GM23338 (cell line): Measurements from ENCODE around the gene APOC1. TPM values are rescaled to one million over a fixed set of nuclear protein-coding genes. Genes with fewer than 3 reads are reported as not detected.
"Not testable (repeated sequence)": the region's sequence is repeated elsewhere in the genome, so short reads cannot be mapped to it uniquely, and the experiment has no call there.

Source experiments
- ATAC-seq: fragments of 200-7000 bp; cut with Tn5 transposase; 3 replicates; pipeline ENCODE4 v1.9.1; 2020
- DNase-seq: peaks from one replicate; pipeline ENCODE4 v3.0.0-alpha.2; 2015; ENCODE audit warnings: low spot score
- H2AFZ ChIP-seq: fragments of 200-600 bp; sonication (generic); 2 replicates; pipeline ENCODE4 v1.8.0; 2016; ENCODE audit warnings: antibody characterized with exemption, mild to moderate bottlenecking, moderate library complexity
- H3F3A ChIP-seq: fragments of 200-600 bp; sonication (generic); replicated peaks from 2 replicates; pipeline ENCODE4 v1.8.0; 2017; ENCODE audit warnings: antibody characterized with exemption, mixed run types, low read depth
- H3K27ac ChIP-seq: fragments of 200-600 bp; sonication (generic); 2 replicates; pipeline ENCODE4 v1.6.1; 2016; ENCODE audit warnings: low read depth
- H3K27me3 ChIP-seq: fragments of 200-600 bp; sonication (generic); 2 replicates; pipeline ENCODE4 v1.8.0; 2016; ENCODE audit warnings: mild to moderate bottlenecking, mixed run types, moderate library complexity; ENCODE audit not compliant: insufficient read depth
- H3K36me3 ChIP-seq: fragments of 200-600 bp; sonication (generic); 2 replicates; pipeline ENCODE4 v1.8.0; 2016; ENCODE audit warnings: mild to moderate bottlenecking; ENCODE audit not compliant: insufficient read depth
- H3K4me1 ChIP-seq: fragments of 200-600 bp; sonication (generic); 2 replicates; pipeline ENCODE4 v1.8.0; 2016; ENCODE audit warnings: mild to moderate bottlenecking, moderate library complexity; ENCODE audit not compliant: insufficient read depth
- H3K4me2 ChIP-seq: fragments of 200-600 bp; sonication (generic); 2 replicates; pipeline ENCODE4 v1.7.1; 2017; ENCODE audit warnings: mixed run types
- H3K4me3 ChIP-seq: fragments of 200-600 bp; sonication (generic); 2 replicates; pipeline ENCODE4 v1.6.1; 2016; ENCODE audit warnings: mixed run types
- H3K79me2 ChIP-seq: fragments of 200-600 bp; sonication (generic); replicated peaks from 2 replicates; pipeline ENCODE4 v1.8.0; 2017; ENCODE audit warnings: mild to moderate bottlenecking; ENCODE audit not compliant: insufficient read depth
- H3K9me2 ChIP-seq: fragments of 200-600 bp; sonication (generic); 2 replicates; pipeline ENCODE4 v1.8.0; 2017; ENCODE audit not compliant: insufficient read depth
- H4K20me1 ChIP-seq: fragments of 200-600 bp; sonication (generic); replicated peaks from 2 replicates; pipeline ENCODE4 v1.8.0; 2017; ENCODE audit warnings: mild to moderate bottlenecking; ENCODE audit not compliant: insufficient read depth
- H3K27ac Mint-ChIP-seq: 2 replicates; pipeline ENCODE4 v1.8.0; 2020; ENCODE audit warnings: inconsistent platforms, mild to moderate bottlenecking, moderate library complexity, mixed read lengths
- H3K27me3 Mint-ChIP-seq: 3 replicates; pipeline ENCODE4 v1.8.0; 2022; ENCODE audit warnings: low read depth, mild to moderate bottlenecking, moderate library complexity, mixed read lengths, inconsistent platforms; ENCODE audit not compliant: insufficient read depth, poor library complexity
- H3K36me3 Mint-ChIP-seq: 3 replicates; pipeline ENCODE4 v1.8.0; 2021; ENCODE audit warnings: low read depth, mild to moderate bottlenecking, inconsistent platforms, moderate library complexity, mixed read lengths
- H3K4me1 Mint-ChIP-seq: 3 replicates; pipeline ENCODE4 v1.8.0; 2020; ENCODE audit warnings: mild to moderate bottlenecking, inconsistent platforms, mixed read lengths
- H3K4me3 Mint-ChIP-seq: 3 replicates; pipeline ENCODE4 v1.8.0; 2021; ENCODE audit warnings: moderate library complexity, mild to moderate bottlenecking, inconsistent platforms, mixed read lengths
- H3K9me3 Mint-ChIP-seq: 3 replicates; pipeline ENCODE4 v1.8.0; 2020; ENCODE audit warnings: moderate library complexity, mild to moderate bottlenecking, inconsistent platforms, mixed read lengths
- EZH2phosphoT487 ChIP-seq: fragments of 200-600 bp; sonication (generic); IDR thresholded peaks from one replicate; pipeline ENCODE4 v1.8.1; 2018; ENCODE audit warnings: antibody characterized with exemption; ENCODE audit not compliant: unreplicated experiment
- STAT1 ChIP-seq: IDR thresholded peaks from one replicate; pipeline ENCODE4 v1.6.1; 2016; ENCODE audit warnings: antibody characterized with exemption; ENCODE audit not compliant: unreplicated experiment
- ZNF331 ChIP-seq: fragments of 250-450 bp; sonication (Bioruptor Pico); IDR thresholded peaks from 2 replicates; pipeline ENCODE4 v1.5.0; 2020; ENCODE audit warnings: low read depth, mild to moderate bottlenecking, moderate library complexity
- polyA plus RNA-seq: library from polyadenylated mRNA; unstranded; fragments of >200 nt; fragmentation: Nextera tagmentation; extraction: Ambion mirVana; gene quantifications from 2 replicates; pipeline ENCODE4 v1.2.1, GENCODE V29; 2016
- total RNA-seq: library from RNA; depleted of rRNA; stranded (reverse); fragments of >200 nt; shearing (Covaris generic); gene quantifications from 2 replicates; pipeline ENCODE4 v1.2.3, GENCODE V29; 2014
- TF ChIP-seq, protein P1 (sequence below): fragments of 250-450 bp; sonication (Bioruptor Pico); IDR thresholded peaks from 2 replicates; pipeline ENCODE4 v1.5.0; 2020; ENCODE audit warnings: mild to moderate bottlenecking, moderate library complexity

Gene APOC1
- total and polyA plus RNA-seq, 2 experiments from 2014 or later, result 26.8 to 221 TPM

DNA sequence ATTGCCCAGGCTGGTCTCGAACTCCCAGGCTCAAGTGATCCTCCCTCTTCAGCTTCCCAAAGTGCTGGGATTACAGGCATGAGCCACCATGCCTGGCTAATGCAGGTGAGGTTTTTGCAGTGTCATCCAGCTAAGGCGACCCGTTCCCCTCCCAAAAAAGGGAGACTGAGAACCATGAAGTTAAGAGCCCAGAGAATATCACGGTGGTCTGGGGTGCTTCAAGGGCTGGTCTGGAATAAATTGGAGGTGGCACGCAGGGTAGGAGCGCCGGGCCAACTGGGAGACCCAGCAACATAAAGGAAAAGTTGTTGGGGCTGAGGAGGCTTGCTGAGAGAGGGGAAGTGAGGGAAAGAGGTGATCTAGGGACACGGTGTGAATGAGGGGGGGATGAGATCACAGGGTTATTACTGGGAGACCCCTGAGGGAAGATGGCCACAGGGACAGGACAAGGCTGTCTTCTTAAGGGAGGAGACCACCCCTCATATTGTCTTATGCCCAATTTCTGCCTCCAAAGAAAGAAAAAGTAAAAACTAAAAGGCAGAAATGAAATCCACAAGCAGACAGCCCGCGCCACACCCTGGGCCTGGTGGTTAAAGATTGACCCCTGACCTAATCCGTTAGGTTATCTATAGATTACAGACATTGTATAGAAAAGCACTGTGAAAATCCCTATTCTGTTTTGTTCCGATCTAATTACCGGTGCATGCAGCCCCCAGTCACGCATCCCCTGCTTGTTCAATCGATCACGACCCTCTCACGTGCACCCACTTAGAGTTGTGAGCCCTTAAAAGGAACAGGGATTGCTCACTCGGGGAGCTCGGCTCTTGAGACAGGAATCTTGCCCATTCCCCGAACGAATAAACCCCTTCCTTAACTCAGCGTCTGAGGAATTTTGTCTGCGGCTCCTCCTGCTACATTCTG is 636 bp upstream of the APOC1 start:
- DNase-seq, result peak; percentile 49
- peak overlapping the region; percentile 99 for H3K27ac Mint-ChIP-seq
- H3K4me2 ChIP-seq, result peak overlapping the region; percentile 90

GRCh38 chr19:44924243-44924725 is 9.9 kb downstream of the APOC1 start:
- Histone ChIP-seq H3K79me2 (no peaks in the 10 kb centered on the region), H3K9me2 (no peaks in the 10 kb centered on the region), H2AFZ (0 out of 2 replicates have a peak overlapping the region, but pooled peaks have one; percentile 28), H3F3A (no peaks in the 10 kb centered on the region), H3K27me3 (no peaks in the 10 kb centered on the region), H3K36me3 (no peaks in the 10 kb centered on the region; the same call in 1 of the 2 replicates), H3K4me3 (no peak overlapping the region), H3K27ac (no peak overlapping the region), H3K4me2 (no peak overlapping the region), H3K4me1 (peaks cover 10% of the 10 kb centered on the region; the same call in 1 of the 2 replicates), H4K20me1 (no peaks in the 10 kb centered on the region)
- TF ChIP-seq EZH2phosphoT487 (no peak), ZNF331 (CRISPR knock-in tag) (no peak), STAT1 (no peak)
- TF ChIP-seq, protein P1, sequence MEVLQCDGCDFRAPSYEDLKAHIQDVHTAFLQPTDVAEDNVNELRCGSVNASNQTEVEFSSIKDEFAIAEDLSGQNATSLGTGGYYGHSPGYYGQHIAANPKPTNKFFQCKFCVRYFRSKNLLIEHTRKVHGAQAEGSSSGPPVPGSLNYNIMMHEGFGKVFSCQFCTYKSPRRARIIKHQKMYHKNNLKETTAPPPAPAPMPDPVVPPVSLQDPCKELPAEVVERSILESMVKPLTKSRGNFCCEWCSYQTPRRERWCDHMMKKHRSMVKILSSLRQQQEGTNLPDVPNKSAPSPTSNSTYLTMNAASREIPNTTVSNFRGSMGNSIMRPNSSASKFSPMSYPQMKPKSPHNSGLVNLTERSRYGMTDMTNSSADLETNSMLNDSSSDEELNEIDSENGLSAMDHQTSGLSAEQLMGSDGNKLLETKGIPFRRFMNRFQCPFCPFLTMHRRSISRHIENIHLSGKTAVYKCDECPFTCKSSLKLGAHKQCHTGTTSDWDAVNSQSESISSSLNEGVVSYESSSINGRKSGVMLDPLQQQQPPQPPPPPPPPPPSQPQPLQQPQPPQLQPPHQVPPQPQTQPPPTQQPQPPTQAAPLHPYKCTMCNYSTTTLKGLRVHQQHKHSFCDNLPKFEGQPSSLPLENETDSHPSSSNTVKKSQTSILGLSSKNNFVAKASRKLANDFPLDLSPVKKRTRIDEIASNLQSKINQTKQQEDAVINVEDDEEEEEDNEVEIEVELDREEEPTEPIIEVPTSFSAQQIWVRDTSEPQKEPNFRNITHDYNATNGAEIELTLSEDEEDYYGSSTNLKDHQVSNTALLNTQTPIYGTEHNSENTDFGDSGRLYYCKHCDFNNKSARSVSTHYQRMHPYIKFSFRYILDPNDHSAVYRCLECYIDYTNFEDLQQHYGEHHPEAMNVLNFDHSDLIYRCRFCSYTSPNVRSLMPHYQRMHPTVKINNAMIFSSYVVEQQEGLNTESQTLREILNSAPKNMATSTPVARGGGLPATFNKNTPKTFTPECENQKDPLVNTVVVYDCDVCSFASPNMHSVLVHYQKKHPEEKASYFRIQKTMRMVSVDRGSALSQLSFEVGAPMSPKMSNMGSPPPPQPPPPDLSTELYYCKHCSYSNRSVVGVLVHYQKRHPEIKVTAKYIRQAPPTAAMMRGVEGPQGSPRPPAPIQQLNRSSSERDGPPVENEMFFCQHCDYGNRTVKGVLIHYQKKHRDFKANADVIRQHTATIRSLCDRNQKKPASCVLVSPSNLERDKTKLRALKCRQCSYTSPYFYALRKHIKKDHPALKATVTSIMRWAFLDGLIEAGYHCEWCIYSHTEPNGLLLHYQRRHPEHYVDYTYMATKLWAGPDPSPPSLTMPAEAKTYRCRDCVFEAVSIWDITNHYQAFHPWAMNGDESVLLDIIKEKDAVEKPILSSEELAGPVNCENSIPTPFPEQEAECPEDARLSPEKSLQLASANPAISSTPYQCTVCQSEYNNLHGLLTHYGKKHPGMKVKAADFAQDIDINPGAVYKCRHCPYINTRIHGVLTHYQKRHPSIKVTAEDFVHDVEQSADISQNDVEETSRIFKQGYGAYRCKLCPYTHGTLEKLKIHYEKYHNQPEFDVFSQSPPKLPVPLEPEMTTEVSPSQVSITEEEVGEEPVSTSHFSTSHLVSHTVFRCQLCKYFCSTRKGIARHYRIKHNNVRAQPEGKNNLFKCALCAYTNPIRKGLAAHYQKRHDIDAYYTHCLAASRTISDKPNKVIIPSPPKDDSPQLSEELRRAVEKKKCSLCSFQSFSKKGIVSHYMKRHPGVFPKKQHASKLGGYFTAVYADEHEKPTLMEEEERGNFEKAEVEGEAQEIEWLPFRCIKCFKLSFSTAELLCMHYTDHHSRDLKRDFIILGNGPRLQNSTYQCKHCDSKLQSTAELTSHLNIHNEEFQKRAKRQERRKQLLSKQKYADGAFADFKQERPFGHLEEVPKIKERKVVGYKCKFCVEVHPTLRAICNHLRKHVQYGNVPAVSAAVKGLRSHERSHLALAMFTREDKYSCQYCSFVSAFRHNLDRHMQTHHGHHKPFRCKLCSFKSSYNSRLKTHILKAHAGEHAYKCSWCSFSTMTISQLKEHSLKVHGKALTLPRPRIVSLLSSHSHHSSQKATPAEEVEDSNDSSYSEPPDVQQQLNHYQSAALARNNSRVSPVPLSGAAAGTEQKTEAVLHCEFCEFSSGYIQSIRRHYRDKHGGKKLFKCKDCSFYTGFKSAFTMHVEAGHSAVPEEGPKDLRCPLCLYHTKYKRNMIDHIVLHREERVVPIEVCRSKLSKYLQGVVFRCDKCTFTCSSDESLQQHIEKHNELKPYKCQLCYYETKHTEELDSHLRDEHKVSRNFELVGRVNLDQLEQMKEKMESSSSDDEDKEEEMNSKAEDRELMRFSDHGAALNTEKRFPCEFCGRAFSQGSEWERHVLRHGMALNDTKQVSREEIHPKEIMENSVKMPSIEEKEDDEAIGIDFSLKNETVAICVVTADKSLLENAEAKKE, result no peak
- Mint-ChIP-seq H3K9me3 (peaks cover 3% of the 10 kb centered on the region; the same call in 1 of the 3 replicates), H3K27ac (no peak overlapping the region), H3K36me3 (no peaks in the 10 kb centered on the region; the same call in 2 of the 3 replicates), H3K27me3 (peaks cover 19% of the 10 kb centered on the region), H3K4me1 (peaks cover 19% of the 10 kb centered on the region), H3K4me3 (no peak overlapping the region)
- DNase-seq (no peak), ATAC-seq (no peak)

More for the DNA sequence above, 636 bp upstream of the APOC1 start:
- H3F3A ChIP-seq, H3K9me2 ChIP-seq, H3K9me3 Mint-ChIP-seq, H3K79me2 ChIP-seq, H4K20me1 ChIP-seq, ATAC-seq, H3K36me3 ChIP-seq, H3K27me3 ChIP-seq: not testable (repeated sequence)
- H3K4me3 ChIP-seq, result peak overlapping the region; percentile 74
- Mint-ChIP-seq H3K36me3 (peaks cover 12% of the 10 kb centered on the region), H3K27me3 (peaks cover 19% of the 10 kb centered on the region), H3K4me3 (peak overlapping the region; percentile 89), H3K4me1 (peaks cover 34% of the 10 kb centered on the region)
- peaks cover 22% of the 10 kb centered on the region for H3K4me1 ChIP-seq
- peak overlapping the region; percentile 95; the same call in 1 of the 2 replicates for H3K27ac ChIP-seq
- H2AFZ ChIP-seq, result peak overlapping the region; percentile 87
